OCI-LY1 (cell line): Measurements from ENCODE around the gene TMEM132C.

Experiments
- EZH2 ChIP-seq: fragments of 200-600 bp; sonication (generic), shearing (Covaris generic); IDR thresholded peaks from 2 replicates; pipeline ENCODE4 v1.8.0; 2017; ENCODE audit warnings: borderline replicate concordance, mixed run types, mild to moderate bottlenecking, antibody characterized with exemption, low read length, moderate library complexity, mixed read lengths
- TF ChIP-seq, protein P1 (sequence below): fragments of 200-600 bp; sonication (generic), shearing (Covaris generic); IDR thresholded peaks from 2 replicates; pipeline ENCODE4 v1.5.1; 2017; ENCODE audit warnings: mild to moderate bottlenecking, antibody characterized with exemption, low read length, moderate library complexity, mixed read lengths

DNA sequence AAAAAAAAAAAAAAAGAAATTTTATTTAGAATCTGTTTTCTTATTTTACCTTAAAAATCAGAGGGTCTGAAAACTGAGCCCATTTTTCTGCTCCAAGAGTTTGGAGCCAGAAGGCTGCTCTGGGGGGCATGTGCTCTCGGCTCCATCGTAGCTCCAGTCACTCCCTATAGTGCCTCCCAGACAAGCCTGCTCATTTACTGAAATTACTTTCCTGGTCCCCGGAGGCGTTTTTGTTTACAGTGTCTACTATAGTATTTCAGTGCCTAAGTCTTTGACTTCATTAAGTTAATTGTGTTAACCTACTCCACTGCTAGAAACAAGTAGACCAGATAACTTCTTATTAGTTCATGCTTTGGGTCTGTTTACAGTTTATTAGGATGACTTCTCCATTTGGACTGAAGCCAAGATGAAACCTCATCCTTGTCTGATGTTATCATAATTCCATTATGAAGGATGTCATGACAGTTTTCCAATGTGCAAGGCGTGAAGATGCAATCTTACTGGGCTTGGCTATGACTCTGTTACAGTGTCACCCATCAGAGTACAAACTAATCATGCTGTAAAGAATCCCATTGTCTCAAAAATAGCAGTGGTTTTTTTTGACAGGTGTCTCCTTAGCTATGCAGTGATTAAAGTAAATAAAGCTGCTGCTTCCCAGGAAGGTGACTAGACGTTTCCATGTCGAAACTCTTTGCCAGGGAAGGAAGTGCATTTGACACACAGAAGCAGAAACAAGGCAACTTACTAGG, 182.3 kb downstream of the TMEM132C start:
- TF ChIP-seq EZH2 = no peak
- TF ChIP-seq, protein P1, sequence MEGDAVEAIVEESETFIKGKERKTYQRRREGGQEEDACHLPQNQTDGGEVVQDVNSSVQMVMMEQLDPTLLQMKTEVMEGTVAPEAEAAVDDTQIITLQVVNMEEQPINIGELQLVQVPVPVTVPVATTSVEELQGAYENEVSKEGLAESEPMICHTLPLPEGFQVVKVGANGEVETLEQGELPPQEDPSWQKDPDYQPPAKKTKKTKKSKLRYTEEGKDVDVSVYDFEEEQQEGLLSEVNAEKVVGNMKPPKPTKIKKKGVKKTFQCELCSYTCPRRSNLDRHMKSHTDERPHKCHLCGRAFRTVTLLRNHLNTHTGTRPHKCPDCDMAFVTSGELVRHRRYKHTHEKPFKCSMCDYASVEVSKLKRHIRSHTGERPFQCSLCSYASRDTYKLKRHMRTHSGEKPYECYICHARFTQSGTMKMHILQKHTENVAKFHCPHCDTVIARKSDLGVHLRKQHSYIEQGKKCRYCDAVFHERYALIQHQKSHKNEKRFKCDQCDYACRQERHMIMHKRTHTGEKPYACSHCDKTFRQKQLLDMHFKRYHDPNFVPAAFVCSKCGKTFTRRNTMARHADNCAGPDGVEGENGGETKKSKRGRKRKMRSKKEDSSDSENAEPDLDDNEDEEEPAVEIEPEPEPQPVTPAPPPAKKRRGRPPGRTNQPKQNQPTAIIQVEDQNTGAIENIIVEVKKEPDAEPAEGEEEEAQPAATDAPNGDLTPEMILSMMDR = no peak
